GM21717 (cell line): ENCODE data around the gene NUFIP2.
"Not testable (repeated sequence)": the region's sequence is repeated elsewhere in the genome, so short reads cannot be mapped to it uniquely, and the experiment has no call there.

Source experiments
- ATAC-seq: cut with Tn5 transposase; IDR thresholded peaks from one replicate; pipeline ENCODE4 v1.9.1; 2021; ENCODE audit warnings: mild to moderate bottlenecking, moderate library complexity; ENCODE audit not compliant: unreplicated experiment

Gene NUFIP2

GRCh38 chr17:29279397-29280070 is 14.4 kb downstream of the NUFIP2 start:
- ATAC-seq: no peak

GRCh38 chr17:29278692-29279091 is 15.3 kb downstream of the NUFIP2 start:
- ATAC-seq: no peak

GRCh38 chr17:29273924-29274323 is 20.0 kb downstream of the NUFIP2 start:
- ATAC-seq: no peak

GRCh38 chr17:29271980-29272379 is 22.0 kb downstream of the NUFIP2 start:
- not testable (repeated sequence) for ATAC-seq

GRCh38 chr17:29263916-29264315 is 30.0 kb downstream of the NUFIP2 start:
- no peak for ATAC-seq

- no peak for ATAC-seq
These were observed 36.2 kb downstream of the NUFIP2 start for GRCh38 chr17:29257756-29258155.

GRCh38 chr17:29256735-29257466 is 37.0 kb downstream of the NUFIP2 start:
- ATAC-seq: no peak

- no peak for ATAC-seq
These were observed 37.9 kb downstream of the NUFIP2 start for GRCh38 chr17:29255926-29256522.

- no peak for ATAC-seq
These were observed 40.9 kb downstream of the NUFIP2 start for GRCh38 chr17:29253037-29253436.

- no peak for ATAC-seq
These were observed 41.7 kb downstream of the NUFIP2 start for GRCh38 chr17:29252101-29252791.

- ATAC-seq: no peak
These were observed 42.8 kb downstream of the NUFIP2 start for GRCh38 chr17:29251184-29251583.

GRCh38 chr17:29250666-29251065 is 43.3 kb downstream of the NUFIP2 start:
- no peak for ATAC-seq

- ATAC-seq: no peak
These were observed 45.1 kb downstream of the NUFIP2 start for GRCh38 chr17:29248845-29249244.

- ATAC-seq: no peak
These were observed 46.7 kb downstream of the NUFIP2 start for GRCh38 chr17:29247219-29247618.

- no peak for ATAC-seq
These were observed 47.3 kb downstream of the NUFIP2 start, which contains the start of gene CRYBA1 for GRCh38 chr17:29246628-29247027. TSS of gene CRYBA1 (plus strand) at chr17:29246859. CDS start at chr17:29246864, 5 bp downstream.

- ATAC-seq: no peak
These were observed 48.5 kb downstream of the NUFIP2 start for GRCh38 chr17:29245401-29245800.

- ATAC-seq: no peak
These were observed 50.2 kb downstream of the NUFIP2 start for GRCh38 chr17:29243792-29244191.

- ATAC-seq: no peak
These were observed 51.2 kb downstream of the NUFIP2 start for GRCh38 chr17:29242790-29243189.

GRCh38 chr17:29242051-29242450 is 51.9 kb downstream of the NUFIP2 start:
- no peak for ATAC-seq

- ATAC-seq: no peak
These were observed 52.7 kb downstream of the NUFIP2 start for GRCh38 chr17:29240968-29241963.
